GM23248 (cell line): ENCODE results near the gene TEX10. TPM values are rescaled to one million over a fixed set of nuclear protein-coding genes. Genes with fewer than 3 reads are reported as not detected.
A peak's percentile ranks its signal among the peaks of the same experiment; 100 is the strongest.

Experiments used
- DNase-seq: peaks from one replicate; pipeline ENCODE4 v3.0.0-alpha.2; 2015
- H2AFZ ChIP-seq: fragments of 200-600 bp; sonication (generic); 2 replicates; pipeline ENCODE4 v1.6.1; 2016; ENCODE audit warnings: antibody characterized with exemption
- H3F3A ChIP-seq: fragments of 200-600 bp; sonication (generic); 2 replicates; pipeline ENCODE4 v1.6.1; 2016; ENCODE audit warnings: mild to moderate bottlenecking, antibody characterized with exemption, mixed run types; ENCODE audit not compliant: insufficient read depth
- H3K27ac ChIP-seq: fragments of 200-600 bp; sonication (generic); 2 replicates; pipeline ENCODE4 v1.5.1; 2016; ENCODE audit warnings: mild to moderate bottlenecking
- H3K27me3 ChIP-seq: fragments of 200-600 bp; sonication (generic); replicated peaks from 2 replicates; pipeline ENCODE4 v1.6.1; 2016; ENCODE audit warnings: mild to moderate bottlenecking; ENCODE audit not compliant: insufficient read depth
- H3K36me3 ChIP-seq: fragments of 200-600 bp; sonication (generic); 2 replicates; pipeline ENCODE4 v1.6.1; 2016; ENCODE audit warnings: low read depth, mild to moderate bottlenecking
- H3K4me1 ChIP-seq: fragments of 200-600 bp; sonication (generic); 2 replicates; pipeline ENCODE4 v1.6.1; 2016; ENCODE audit warnings: mild to moderate bottlenecking; ENCODE audit not compliant: insufficient read depth
- H3K4me2 ChIP-seq: fragments of 200-600 bp; sonication (generic); one replicate; pipeline ENCODE4 v1.6.1; 2016; ENCODE audit warnings: mild to moderate bottlenecking; ENCODE audit not compliant: unreplicated experiment
- H3K4me3 ChIP-seq: fragments of 200-600 bp; sonication (generic); 2 replicates; pipeline ENCODE4 v1.5.1; 2016; ENCODE audit warnings: mild to moderate bottlenecking
- H3K79me2 ChIP-seq: fragments of 200-600 bp; sonication (generic); 2 replicates; pipeline ENCODE4 v1.6.1; 2016; ENCODE audit warnings: mild to moderate bottlenecking; ENCODE audit not compliant: insufficient read depth
- H3K9ac ChIP-seq: fragments of 200-600 bp; sonication (generic); 2 replicates; pipeline ENCODE4 v1.6.1; 2016; ENCODE audit warnings: mild to moderate bottlenecking
- H3K9me2 ChIP-seq: fragments of 200-600 bp; sonication (generic); 2 replicates; pipeline ENCODE4 v1.6.1; 2016; ENCODE audit warnings: mixed run types, mild to moderate bottlenecking, moderate library complexity; ENCODE audit not compliant: insufficient read depth
- H3K9me3 ChIP-seq: fragments of 200-600 bp; sonication (generic); one replicate; pipeline ENCODE4 v1.6.1; 2017; ENCODE audit warnings: low read depth
- H4K20me1 ChIP-seq: fragments of 200-600 bp; sonication (generic); 2 replicates; pipeline ENCODE4 v1.6.0; 2016; ENCODE audit not compliant: insufficient read depth
- EZH2 ChIP-seq: fragments of 200-600 bp; sonication (generic); IDR thresholded peaks from 2 replicates; pipeline ENCODE4 v1.6.1; 2018; ENCODE audit warnings: antibody characterized with exemption, mild to moderate bottlenecking; ENCODE audit not compliant: insufficient read depth, poor library complexity, severe bottlenecking
- EZH2phosphoT487 ChIP-seq: fragments of 200-600 bp; sonication (generic); IDR thresholded peaks from 2 replicates; pipeline ENCODE4 v1.6.1; 2018; ENCODE audit warnings: antibody characterized with exemption, moderate library complexity, mild to moderate bottlenecking, low read depth; ENCODE audit not compliant: insufficient read depth
- WGBS, 2 experiments: methylation state at CpG; one replicate each; pipeline ENCODE4 v1.1.6; 2015 to 2017; ENCODE audit warnings: low lambda C conversion rate in 2 of 2, low coverage in 1 of 2; ENCODE audit errors: missing lambda C conversion rate in 2 of 2; 5-methylcytosine and 5-hydroxymethylcytosine counted together
- in situ Hi-C: fragments of 300-500 bp; cut with MboI; formaldehyde crosslinking; loops from 2 replicates; pipeline ENCODE4 v1.15.0; 2020
- polyA plus RNA-seq: library from polyadenylated mRNA; unstranded; fragments of >200 nt; fragmentation: Nextera tagmentation; extraction: Ambion mirVana; gene quantifications from 2 replicates; pipeline ENCODE4 v1.2.1, GENCODE V29; 2016
- total RNA-seq: library from RNA; depleted of rRNA; stranded (reverse); fragments of >200 nt; shearing (Covaris generic); gene quantifications from 2 replicates; pipeline ENCODE4 v1.2.3, GENCODE V29; 2014

The TEX10 gene
- total and polyA plus RNA-seq, 2 experiments from 2014 or later = 19.6 to 30.9 TPM

DNA sequence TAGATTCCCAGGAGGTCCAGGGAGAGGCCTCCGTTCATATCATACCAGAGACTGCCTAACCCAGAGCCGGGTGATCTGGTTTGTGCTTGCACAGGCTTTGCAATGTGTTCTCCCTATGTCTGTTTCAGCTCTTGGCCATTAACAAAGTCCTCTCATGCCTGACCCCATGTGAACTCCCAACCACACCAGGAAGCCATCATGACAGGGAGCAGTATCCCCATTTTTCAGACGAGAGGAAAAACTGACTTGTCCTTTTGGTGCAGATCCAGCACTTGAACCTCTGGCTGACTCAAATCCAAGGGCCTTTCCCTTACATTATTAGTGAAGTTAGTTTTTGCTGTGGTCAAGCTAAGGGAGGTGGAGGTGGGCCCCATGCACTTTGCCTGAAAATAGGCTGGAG, 58.4 kb downstream of the TEX10 start:
- H3K4me1 ChIP-seq = no peaks in the 10 kb centered on the region
- H3K36me3 ChIP-seq = peaks cover 13% of the 10 kb centered on the region; the same call in 1 of the 2 replicates
- H3K4me3 ChIP-seq = no peak overlapping the region
- 0 out of 2 replicates have a peak, but pooled peaks cover 4% of the 10 kb centered on the region for H3F3A ChIP-seq
- no peaks in the 10 kb centered on the region for H3K9me2 ChIP-seq
- H3K4me2 ChIP-seq = no peak overlapping the region
- H4K20me1 ChIP-seq = no peaks in the 10 kb centered on the region
- peak; percentile 7 for DNase-seq
- TF ChIP-seq EZH2phosphoT487 = no peak
- TF ChIP-seq EZH2 = no peak
- H3K27ac ChIP-seq = no peak overlapping the region
- no peak overlapping the region for H3K9ac ChIP-seq
- no peaks in the 10 kb centered on the region; the same call in 1 of the 2 replicates for H3K79me2 ChIP-seq
- in situ Hi-C loops = no loop called here
- no peak overlapping the region for H2AFZ ChIP-seq
- no peaks in the 10 kb centered on the region for H3K27me3 ChIP-seq
- no peaks in the 10 kb centered on the region for H3K9me3 ChIP-seq
- WGBS, 2 experiments = 45 to 54% methylated on average over 3 of the region's 3 CpGs

DNA sequence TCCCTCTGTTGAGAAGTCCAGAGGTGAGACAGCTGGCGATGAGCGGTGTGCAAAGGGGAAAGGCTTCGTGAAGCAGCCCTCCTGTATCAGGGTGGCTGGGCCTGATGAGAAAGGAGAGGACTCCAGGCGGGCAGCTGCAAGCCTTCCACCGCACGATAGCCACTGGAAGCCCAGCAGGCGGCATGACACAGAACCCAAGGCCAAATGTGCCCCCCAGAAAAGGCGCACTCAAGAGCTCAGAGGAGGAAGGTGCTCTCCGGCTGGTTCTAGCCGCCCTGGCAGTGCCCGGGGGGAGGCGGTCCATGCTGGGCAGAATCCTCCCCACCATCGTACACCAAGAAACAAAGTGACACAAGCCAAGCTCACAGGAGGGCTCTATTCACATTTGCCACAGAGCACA, 60.3 kb downstream of the TEX10 start:
- H3K4me1 ChIP-seq = no peaks in the 10 kb centered on the region
- H3K36me3 ChIP-seq = peaks cover 20% of the 10 kb centered on the region; the same call in 1 of the 2 replicates

DNA sequence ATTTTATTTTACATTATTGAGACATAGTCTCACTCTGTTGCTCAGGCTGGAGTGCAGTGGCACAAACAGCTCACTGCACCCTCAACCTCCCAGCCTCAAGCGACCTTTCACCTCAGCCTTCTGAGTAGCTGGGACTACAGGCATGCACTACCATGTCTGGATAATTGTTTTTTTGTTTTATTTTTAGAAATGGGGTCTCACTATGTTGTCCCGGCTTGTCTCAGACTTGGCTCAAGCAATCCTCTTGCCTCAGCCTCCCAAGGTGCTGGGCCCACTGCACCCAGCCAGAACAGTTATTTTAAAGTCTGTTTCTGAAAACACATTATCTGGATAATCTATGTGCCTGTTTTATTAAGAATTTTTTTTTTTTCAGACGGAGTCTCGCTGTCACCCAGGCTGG, 62.0 kb downstream of the TEX10 start:
- no peaks in the 10 kb centered on the region for H3F3A ChIP-seq
- in situ Hi-C loops = no loop called here
- TF ChIP-seq EZH2phosphoT487 = no peak
- TF ChIP-seq EZH2 = no peak
- no peaks in the 10 kb centered on the region for H3K9me3 ChIP-seq
- no peak overlapping the region for H3K27ac ChIP-seq
- no peaks in the 10 kb centered on the region for H3K9me2 ChIP-seq
- no peak for DNase-seq
- no peak overlapping the region for H3K4me3 ChIP-seq
- no peak overlapping the region for H3K9ac ChIP-seq
- H3K36me3 ChIP-seq = peaks cover 29% of the 10 kb centered on the region; the same call in 1 of the 2 replicates
- no peaks in the 10 kb centered on the region; the same call in 1 of the 2 replicates for H3K79me2 ChIP-seq
- no peak overlapping the region for H3K4me2 ChIP-seq
- H3K27me3 ChIP-seq = no peaks in the 10 kb centered on the region
- no peaks in the 10 kb centered on the region for H4K20me1 ChIP-seq
- H3K4me1 ChIP-seq = no peaks in the 10 kb centered on the region
- no peak overlapping the region for H2AFZ ChIP-seq
- WGBS, 2 experiments = 98 to 100% methylated on average over 4 of the region's 4 CpGs

More for the DNA sequence above, 60.3 kb downstream of the TEX10 start:
- Histone ChIP-seq H3K79me2 (no peaks in the 10 kb centered on the region; the same call in 1 of the 2 replicates), H3K9ac (no peak overlapping the region), H3K4me3 (no peak overlapping the region), H3K9me2 (no peaks in the 10 kb centered on the region), H3K4me2 (no peak overlapping the region), H3K27ac (no peak overlapping the region), H3K27me3 (no peaks in the 10 kb centered on the region), H4K20me1 (no peaks in the 10 kb centered on the region), H3K9me3 (no peaks in the 10 kb centered on the region), H2AFZ (no peak overlapping the region), H3F3A (0 out of 2 replicates have a peak, but pooled peaks cover 4% of the 10 kb centered on the region)
- 96 to 99% methylated on average over 13 of the region's 13 CpGs for WGBS, 2 experiments
- DNase-seq = no peak
- no peak for TF ChIP-seq EZH2phosphoT487
- no peak for TF ChIP-seq EZH2
- in situ Hi-C loops = no loop called here

DNA sequence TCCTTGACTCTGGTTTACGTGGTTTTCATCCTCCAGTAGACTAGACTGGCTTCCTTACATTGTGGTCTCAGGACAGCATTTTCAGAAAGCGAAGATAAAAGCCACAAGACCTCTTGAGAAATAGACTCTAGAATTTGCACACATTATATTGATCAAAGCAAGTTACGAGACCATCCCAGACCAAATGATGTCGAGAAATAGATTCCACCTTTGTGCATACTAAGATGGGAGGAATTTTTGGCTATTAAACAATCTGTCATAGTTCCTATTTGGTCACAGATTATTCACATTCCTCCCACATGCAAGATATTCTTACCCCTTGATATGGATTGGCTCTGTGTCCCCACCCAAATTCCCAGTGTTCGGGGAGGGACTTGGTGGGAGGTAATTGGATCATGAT, 65.6 kb downstream of the TEX10 start:
- Histone ChIP-seq H3F3A (no peaks in the 10 kb centered on the region), H3K9me3 (no peaks in the 10 kb centered on the region), H3K4me1 (no peaks in the 10 kb centered on the region), H3K36me3 (peaks cover 35% of the 10 kb centered on the region), H3K4me3 (no peak overlapping the region), H2AFZ (no peak overlapping the region), H3K9ac (no peak overlapping the region), H3K4me2 (no peak overlapping the region), H3K27me3 (no peaks in the 10 kb centered on the region), H3K79me2 (no peaks in the 10 kb centered on the region), H4K20me1 (no peaks in the 10 kb centered on the region), H3K9me2 (no peaks in the 10 kb centered on the region), H3K27ac (no peak overlapping the region)
- TF ChIP-seq EZH2 (no peak), EZH2phosphoT487 (no peak)
- DNase-seq = no peak
- WGBS, 2 experiments = 95 to 99% methylated on average over 5 of the region's 5 CpGs
- in situ Hi-C loops = no loop called here

DNA sequence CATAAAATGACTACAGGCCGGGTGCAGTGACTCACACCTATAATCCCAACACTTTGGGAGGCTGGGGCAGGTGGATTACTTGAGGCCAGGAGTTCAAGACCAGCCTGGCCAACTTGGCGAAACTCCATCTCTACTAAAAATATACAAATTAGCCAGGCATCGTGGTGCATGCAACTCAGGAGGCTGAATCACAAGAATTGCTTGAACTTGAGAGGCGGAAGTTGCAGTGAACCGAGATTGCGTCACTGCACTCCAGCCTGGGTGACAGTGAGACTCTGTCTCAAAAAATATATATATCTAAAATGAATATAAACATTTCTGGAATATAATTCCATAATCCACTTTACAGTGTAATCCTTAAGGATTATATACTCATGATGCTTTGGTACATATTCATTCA, 66.5 kb downstream of the TEX10 start:
- H4K20me1 ChIP-seq = no peaks in the 10 kb centered on the region
- no peak overlapping the region for H3K27ac ChIP-seq
- no peak overlapping the region for H2AFZ ChIP-seq
- no peak overlapping the region for H3K9ac ChIP-seq
- H3K79me2 ChIP-seq = no peaks in the 10 kb centered on the region
- TF ChIP-seq EZH2phosphoT487 (no peak), EZH2 (no peak)
- in situ Hi-C loops = no loop called here
- no peaks in the 10 kb centered on the region for H3K27me3 ChIP-seq
- no peaks in the 10 kb centered on the region for H3K9me3 ChIP-seq
- no peak for DNase-seq
- no peaks in the 10 kb centered on the region for H3K4me1 ChIP-seq
- peaks cover 30% of the 10 kb centered on the region for H3K36me3 ChIP-seq
- H3K9me2 ChIP-seq = no peaks in the 10 kb centered on the region
- 91 to 94% methylated on average over 6 of the region's 6 CpGs for WGBS, 2 experiments
- H3F3A ChIP-seq = no peaks in the 10 kb centered on the region
- H3K4me3 ChIP-seq = no peak overlapping the region
- no peak overlapping the region for H3K4me2 ChIP-seq
